ENCODE data around the gene MEDAG. TPM values are rescaled to one million over a fixed set of nuclear protein-coding genes. Genes with fewer than 3 reads are reported as not detected.

MEDAG gene
- total and polyA plus RNA-seq, 2 donors (not counting 3 experiments of a cell fraction or from before 2014, with no cell fraction given), result 27.2 TPM

DNA sequence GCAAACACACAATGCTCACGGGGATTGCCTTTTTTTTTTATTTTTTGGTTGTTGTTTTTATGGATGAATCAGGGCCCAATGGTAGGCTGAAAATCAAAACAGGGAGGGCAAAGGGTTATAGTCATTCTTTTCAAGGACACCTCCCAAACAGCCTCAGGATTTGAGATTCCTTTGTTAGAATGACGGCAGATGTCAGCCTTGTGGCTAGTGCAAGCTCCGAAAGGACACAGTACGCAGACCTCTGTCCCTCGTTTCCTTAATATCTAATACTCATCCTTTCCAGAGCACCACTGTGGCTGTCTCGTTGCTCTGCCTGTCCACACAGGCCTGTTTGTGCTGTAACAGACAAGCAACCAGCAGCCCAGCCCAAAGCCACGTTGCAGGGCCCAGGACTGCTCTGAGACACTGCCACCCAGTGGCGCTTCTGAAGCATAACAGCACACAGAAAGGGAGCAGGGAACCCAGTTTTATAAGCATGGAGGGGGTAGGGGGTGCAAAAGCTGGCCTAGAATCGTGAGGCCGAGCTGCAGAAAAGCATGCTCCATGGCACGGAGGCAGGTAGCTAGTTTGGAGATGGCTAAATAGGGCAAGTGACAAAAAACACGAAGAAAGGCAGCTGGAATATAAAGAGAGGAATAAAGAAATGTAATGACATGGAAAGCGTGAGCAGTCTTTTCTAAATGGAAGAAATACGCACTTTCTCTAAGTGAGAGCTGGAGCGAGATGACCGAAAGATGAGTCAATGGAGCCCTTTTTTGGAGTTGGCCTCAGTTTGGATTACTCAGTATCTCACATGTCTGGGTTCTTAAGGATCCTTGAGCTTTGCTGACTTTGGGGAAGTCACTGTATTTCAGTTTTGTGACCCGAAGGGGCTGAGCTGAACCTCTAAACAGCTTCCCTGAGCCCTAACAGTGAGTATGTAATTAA lies 40.7 kb upstream of the MEDAG start:
- DNase-seq (ENCODE audit: low read depth, low spot score) (peak; percentile 92), FAIRE-seq (peak; percentile 98)
- TF ChIP-seq JUN (IDR thresholded peaks at IDR 0.05; ENCODE audit: borderline replicate concordance, insufficient read depth, insufficient read length, low read depth) (no peak), POLR2A (IDR thresholded peaks at IDR 0.05; ENCODE audit: low read depth, low read length) (no peak), MYC (IDR thresholded peaks at IDR 0.05; ENCODE audit: low read depth, low read length) (peak; percentile 89), POLR2AphosphoS5 (IDR thresholded peaks at IDR 0.05; ENCODE audit: insufficient read depth, low read depth, low read length) (no peak), GATA2 (IDR thresholded peaks at IDR 0.05; ENCODE audit: insufficient read depth, insufficient read length, low read depth, low read length) (no peak), EZH2 (IDR thresholded peaks at IDR 0.05; ENCODE audit: borderline replicate concordance, low read depth, low read length, severe bottlenecking) (no peak), FOS (IDR thresholded peaks at IDR 0.05; ENCODE audit: borderline replicate concordance, insufficient read depth, low read length) (peak; percentile 54)
- TF ChIP-seq, protein P1, sequence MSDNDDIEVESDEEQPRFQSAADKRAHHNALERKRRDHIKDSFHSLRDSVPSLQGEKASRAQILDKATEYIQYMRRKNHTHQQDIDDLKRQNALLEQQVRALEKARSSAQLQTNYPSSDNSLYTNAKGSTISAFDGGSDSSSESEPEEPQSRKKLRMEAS (IDR thresholded peaks at IDR 0.05; ENCODE audit: insufficient read depth, insufficient read length), result no peak
- TF ChIP-seq, protein P2, sequence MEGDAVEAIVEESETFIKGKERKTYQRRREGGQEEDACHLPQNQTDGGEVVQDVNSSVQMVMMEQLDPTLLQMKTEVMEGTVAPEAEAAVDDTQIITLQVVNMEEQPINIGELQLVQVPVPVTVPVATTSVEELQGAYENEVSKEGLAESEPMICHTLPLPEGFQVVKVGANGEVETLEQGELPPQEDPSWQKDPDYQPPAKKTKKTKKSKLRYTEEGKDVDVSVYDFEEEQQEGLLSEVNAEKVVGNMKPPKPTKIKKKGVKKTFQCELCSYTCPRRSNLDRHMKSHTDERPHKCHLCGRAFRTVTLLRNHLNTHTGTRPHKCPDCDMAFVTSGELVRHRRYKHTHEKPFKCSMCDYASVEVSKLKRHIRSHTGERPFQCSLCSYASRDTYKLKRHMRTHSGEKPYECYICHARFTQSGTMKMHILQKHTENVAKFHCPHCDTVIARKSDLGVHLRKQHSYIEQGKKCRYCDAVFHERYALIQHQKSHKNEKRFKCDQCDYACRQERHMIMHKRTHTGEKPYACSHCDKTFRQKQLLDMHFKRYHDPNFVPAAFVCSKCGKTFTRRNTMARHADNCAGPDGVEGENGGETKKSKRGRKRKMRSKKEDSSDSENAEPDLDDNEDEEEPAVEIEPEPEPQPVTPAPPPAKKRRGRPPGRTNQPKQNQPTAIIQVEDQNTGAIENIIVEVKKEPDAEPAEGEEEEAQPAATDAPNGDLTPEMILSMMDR (IDR thresholded peaks at IDR 0.05; ENCODE audit: extremely low read depth in 1 of 2, insufficient read depth in 1 of 2, low read depth in 1 of 2, low read length in 2 of 2), result peak; percentile 91 to 96
- intact Hi-C loops (cut with micrococcal nuclease) (loop anchor here (1.0 to 10.0 kb wide), 13 partner anchors 33 to 733 kb away; partner anchors contain the start of genes KATNAL1, MEDAG, TEX26 and USPL1), dilution Hi-C loops (cut with MboI; ENCODE audit: extremely low pct_ligation_motif_present, low sequenced_read_pairs) (loop anchor here (10.0 kb wide), 1 partner anchor 61 kb away; no protein-coding TSS in a partner anchor)
- Histone ChIP-seq H3K9ac (replicated peaks; ENCODE audit: extremely low read depth, insufficient read depth, low read length) (peak overlapping the region; percentile 88), H3K9me3 (replicated peaks; ENCODE audit: control insufficient read depth, insufficient read depth, low read length) (no peaks in the 10 kb centered on the region), H3K27me3 (ENCODE audit: control insufficient read depth in 2 of 2, insufficient read depth in 2 of 2, low read length in 2 of 2) (no peaks in the 10 kb centered on the region), H3K36me3 (ENCODE audit: control insufficient read depth in 2 of 2, extremely low read depth in 1 of 2, insufficient read depth in 2 of 2, low read length in 2 of 2) (no peaks in the 10 kb centered on the region), H3K9me1 (replicated peaks; ENCODE audit: control insufficient read depth, extremely low read depth, insufficient read depth, low read length) (no peaks in the 10 kb centered on the region), H3K4me1 (ENCODE audit: control insufficient read depth, extremely low read depth, insufficient read depth, low read length) (peaks cover 29% of the 10 kb centered on the region), H4K20me1 (replicated peaks; ENCODE audit: control insufficient read depth, extremely low read depth, insufficient read depth, low read length) (no peaks in the 10 kb centered on the region), H3K4me2 (ENCODE audit: insufficient read depth, low read length) (peak overlapping the region; percentile 64), H2AFZ (ENCODE audit: low read depth, low read length) (peak overlapping the region; percentile 80), H3K27ac (ENCODE audit: insufficient read depth, low read depth, low read length) (peak overlapping the region; percentile 95), H3K79me2 (ENCODE audit: control insufficient read depth, insufficient read depth, low read length) (no peaks in the 10 kb centered on the region), H3K4me3 (replicated peaks in 1 of 3; ENCODE audit: insufficient read depth in 1 of 3, low read depth in 1 of 3, low read length in 3 of 3) (no peak overlapping the region)
- ChIA-PET POLR2A (interaction anchor here (0.7 kb wide), 1 partner anchor 32 kb away, joined by 3 read pairs; no protein-coding TSS in a partner anchor), CTCF (interaction anchor here (0.7 to 4.3 kb wide), 40 partner anchors 8 to 733 kb away, joined by 3 to 32 read pairs (median 5); partner anchors contain the start of genes MEDAG and USPL1)
- BruUV-seq (replicated peaks), result TSS peak; percentile 75

Data from endothelial cell of umbilical vein (primary cell).